K562 (cell line): ENCODE data around the gene SEPTIN8. TPM values are rescaled to one million over a fixed set of nuclear protein-coding genes. Genes with fewer than 3 reads are reported as not detected.
A peak's percentile ranks its signal among the peaks of the same experiment; 100 is the strongest.

Experiments used
- ATAC-seq: fragments of 200-7000 bp; cut with Tn5 transposase; 3 replicates; pipeline ENCODE4 v1.9.1; 2020; ENCODE audit warnings: moderate library complexity
- BruUV-seq: library from RNA; stranded (reverse); fragments of 400-500 nt; replicated peaks from 2 replicates; lab custom pipeline; 2021; lab: Mats Ljungman, UMichigan
- CTCF ChIA-PET: fragments of 300-600 bp; formaldehyde crosslinking; extraction: SDS; loops from one replicate; lab custom pipeline; 2021; ENCODE audit warnings: low intra/inter-chr PET ratio; lab: Yijun Ruan, JAX
- POLR2A ChIA-PET: fragments of 300-600, 350-650 bp; sonication (Branson Sonifier 250); formaldehyde crosslinking; extraction: SDS; loops from one replicate; lab custom pipeline; 2021; ENCODE audit warnings: antibody characterized with exemption, inconsistent platforms; lab: Yijun Ruan, JAX
- DNase-seq, 4 experiments: peaks; one replicate each; pipeline versions ENCODE4 v3.0.0 to v3.0.0-alpha.2; 2011 to 2018; ENCODE audit warnings: low spot score in 3 of 4, mixed read lengths in 3 of 4; ENCODE audit errors: extremely low read depth in 1 of 4
- FAIRE-seq: peaks from 2 replicates; lab custom pipeline; 2011; peaks lifted over from hg19 to GRCh38; lab: Jason Lieb, UNC
- H2AFZ ChIP-seq: 2 replicates; pipeline ENCODE4 v1.6.0; 2011; ENCODE audit warnings: low read depth, low read length, control low read depth, inconsistent platforms
- H3K27ac ChIP-seq: fragments of 200-600 bp; 3 replicates; pipeline ENCODE4 v1.8.0; 2011; ENCODE audit warnings: low read depth, mild to moderate bottlenecking, control low read depth, inconsistent platforms, low read length, moderate library complexity, mixed read lengths; ENCODE audit errors: extremely low read depth
- H3K27me3 ChIP-seq, 2 experiments: fragments of 300-600 bp in 1 of 2; 2 replicates in 1 of 2; 3 replicates in 1 of 2; pipeline versions ENCODE4 v1.6.0 to v1.8.0; 2011; ENCODE audit warnings: inconsistent platforms in 2 of 2, low read length in 2 of 2, mild to moderate bottlenecking in 1 of 2, mixed read lengths in 1 of 2, moderate library complexity in 1 of 2; ENCODE audit not compliant: control insufficient read depth in 2 of 2, insufficient read depth in 2 of 2
- H3K36me3 ChIP-seq: fragments of 300-600 bp; 3 replicates; pipeline ENCODE4 v1.8.0; 2011; ENCODE audit warnings: mild to moderate bottlenecking, low read length, inconsistent platforms; ENCODE audit not compliant: control insufficient read depth, insufficient read depth
- H3K4me1 ChIP-seq, 2 experiments: fragments of 200-600 bp in 1 of 2; replicated peaks in 1 of 2; 2 replicates in 1 of 2; 3 replicates in 1 of 2; pipeline versions ENCODE4 v1.5.1 to v1.8.0; 2011; ENCODE audit warnings: inconsistent platforms in 2 of 2, low read length in 2 of 2, mild to moderate bottlenecking in 1 of 2, mixed read lengths in 1 of 2, moderate library complexity in 1 of 2; ENCODE audit not compliant: control insufficient read depth in 2 of 2, insufficient read depth in 2 of 2
- H3K4me2 ChIP-seq: 2 replicates; pipeline ENCODE4 v1.6.1; 2011; ENCODE audit warnings: low read length, control low read depth, inconsistent platforms, mixed read lengths; ENCODE audit not compliant: insufficient read depth
- H3K4me3 ChIP-seq: fragments of 200-600 bp; sonication (generic), shearing (Covaris generic); 2 replicates; pipeline ENCODE4 v1.5.1; 2016; ENCODE audit warnings: control low read depth, inconsistent platforms
- H3K79me2 ChIP-seq: fragments of 200-600 bp; 3 replicates; pipeline ENCODE4 v1.8.0; 2011; ENCODE audit warnings: low read length, inconsistent platforms; ENCODE audit not compliant: control insufficient read depth, insufficient read depth
- H3K9ac ChIP-seq, 2 experiments: 2 replicates each; pipeline versions ENCODE4 v1.6.0 to v1.6.1; 2011; ENCODE audit warnings: low read depth in 2 of 2, low read length in 2 of 2, control low read depth in 1 of 2, inconsistent platforms in 1 of 2, mild to moderate bottlenecking in 1 of 2, mixed read lengths in 1 of 2; ENCODE audit not compliant: insufficient read depth in 1 of 2
- H3K9me1 ChIP-seq: one replicate; pipeline ENCODE4 v1.6.0; 2011; ENCODE audit warnings: inconsistent platforms, mild to moderate bottlenecking, low read length, moderate library complexity; ENCODE audit not compliant: control insufficient read depth, insufficient read depth
- H3K9me3 ChIP-seq: replicated peaks from 2 replicates; pipeline ENCODE4 v1.5.1; 2011; ENCODE audit warnings: low read depth, low read length, inconsistent platforms; ENCODE audit not compliant: control insufficient read depth, insufficient read depth
- H4K20me1 ChIP-seq: replicated peaks from 2 replicates; pipeline ENCODE4 v1.6.1; 2011; ENCODE audit warnings: low read length, inconsistent platforms, mixed read lengths; ENCODE audit not compliant: control insufficient read depth, insufficient read depth
- BCOR ChIP-seq: fragments of 450-650 bp; IDR thresholded peaks from 2 replicates; pipeline ENCODE4 v1.6.1; 2016
- BHLHE40 ChIP-seq: IDR thresholded peaks from 2 replicates; pipeline ENCODE4 v1.6.1; 2011; ENCODE audit warnings: low read length, improper control_type of control experiment
- C11orf30 ChIP-seq: fragments of 450-650 bp; IDR thresholded peaks from 2 replicates; pipeline ENCODE4 v1.6.1; 2016; ENCODE audit warnings: low read depth, mild to moderate bottlenecking
- CREBBP ChIP-seq: IDR thresholded peaks from one replicate; pipeline ENCODE4 v1.6.1; 2012; ENCODE audit warnings: low read depth, mild to moderate bottlenecking, control low read depth, inconsistent platforms, low read length
- MECOM ChIP-seq: fragments of 250-450 bp; sonication (Bioruptor Pico); IDR thresholded peaks from 2 replicates; pipeline ENCODE4 v1.8.0; 2022; ENCODE audit warnings: inconsistent platforms
- MEIS2 ChIP-seq: fragments of 450-650 bp; IDR thresholded peaks from 2 replicates; pipeline ENCODE4 v1.6.1; 2014; ENCODE audit warnings: mild to moderate bottlenecking; ENCODE audit not compliant: partially characterized antibody
- MIER1 ChIP-seq: fragments of 450-650 bp; IDR thresholded peaks from 2 replicates; pipeline ENCODE4 v1.6.1; 2016; ENCODE audit warnings: antibody characterized with exemption, mild to moderate bottlenecking, low read depth
- RBM25 ChIP-seq: fragments of 200-400 bp; formaldehyde crosslinking; IDR thresholded peaks from 2 replicates; pipeline ENCODE4 v1.6.1; 2018; ENCODE audit warnings: low read length, low read depth, moderate library complexity; ENCODE audit not compliant: severe bottlenecking
- SIN3B ChIP-seq: fragments of 450-650 bp; IDR thresholded peaks from 2 replicates; pipeline ENCODE4 v1.6.1; 2017; ENCODE audit warnings: low read depth, mild to moderate bottlenecking, moderate library complexity
- SMAD4 ChIP-seq: fragments of 250-450 bp; sonication (Bioruptor Pico); conservative IDR thresholded peaks from 2 replicates; pipeline ENCODE4 v1.8.0; 2021; ENCODE audit warnings: inconsistent platforms, mild to moderate bottlenecking, moderate library complexity
- SRSF7 ChIP-seq: fragments of 200-400 bp; formaldehyde crosslinking; optimal IDR thresholded peaks from 2 replicates; pipeline ENCODE3; 2017; ENCODE audit warnings: mild to moderate bottlenecking, low read depth, low read length
- TAF15 ChIP-seq: fragments of 200-400 bp; formaldehyde crosslinking; IDR thresholded peaks from 2 replicates; pipeline ENCODE4 v1.6.1; 2017; ENCODE audit warnings: mild to moderate bottlenecking, low read depth, low read length, moderate library complexity
- ZNF121 ChIP-seq: sonication (generic); formaldehyde crosslinking; conservative IDR thresholded peaks from 2 replicates; pipeline ENCODE4 v1.8.0; 2022; ENCODE audit warnings: missing genetic modification reagents
- ZNF75A ChIP-seq: fragments of 450-650 bp; formaldehyde crosslinking; IDR thresholded peaks from 2 replicates; pipeline ENCODE4 v1.4.0; 2020; ENCODE audit warnings: mild to moderate bottlenecking
- ZNF780A ChIP-seq: fragments of 250-450 bp; sonication (Bioruptor Pico); IDR thresholded peaks from 2 replicates; pipeline ENCODE4 v1.5.0; 2021; ENCODE audit warnings: mild to moderate bottlenecking
- WGBS: fragments of 100-300 bp; shearing (Covaris generic); methylation state at CpG from one replicate; pipeline ENCODE4 v1.1.6; 2016; ENCODE audit warnings: low coverage, mixed read lengths; ENCODE audit not compliant: insufficient coverage; ENCODE audit errors: missing lambda C conversion rate; 5-methylcytosine and 5-hydroxymethylcytosine counted together
- in situ Hi-C: fragments of 300-500 bp; cut with MboI; formaldehyde crosslinking; loops from 4 replicates; pipeline ENCODE4 v1.15.0; 2018; ENCODE audit warnings: inconsistent platforms, mixed read lengths
- intact Hi-C: fragments of 100-400 bp; cut with micrococcal nuclease; formaldehyde crosslinking; loops from 2 replicates; pipeline ENCODE4 v1.14.2; 2022
- polyA plus RNA-seq, 8 experiments: library from polyadenylated mRNA; depleted of rRNA in 4 of 8; stranded (reverse) in 5 of 8; unstranded in 3 of 8; fragments of >200 nt; fragmentation: Nextera tagmentation in 2 of 8; fragmentation: Illumina TruSeq in 1 of 8; extraction: Ambion mirVana in 2 of 8; extraction: Trizol in 1 of 8; gene quantifications; 2 replicates each; pipeline versions ENCODE4 v1.2.1 to v1.2.3, GENCODE V29; 2011 to 2014; ENCODE audit warnings: inconsistent platforms in 1 of 8, missing spikeins in 1 of 8
- total RNA-seq, 7 experiments: library from RNA; depleted of rRNA in 6 of 7; stranded (reverse); fragments of >200 nt in 6 of 7; fragmentation: Illumina TruSeq in 2 of 7; extraction: Trizol in 2 of 7; gene quantifications; 2 replicates each; pipeline versions ENCODE4 v1.2.1 to v1.2.3, GENCODE V29; 2011 to 2021; ENCODE audit warnings: low replicate concordance in 1 of 7
- TF ChIP-seq, protein P1 (sequence below): sonication (generic); formaldehyde crosslinking; IDR thresholded peaks from 2 replicates; pipeline ENCODE4 v1.8.1; 2023; ENCODE audit warnings: mild to moderate bottlenecking, missing genetic modification reagents
- TF ChIP-seq, protein P2 (sequence below): IDR thresholded peaks from 2 replicates; pipeline ENCODE4 v1.6.1; 2016; ENCODE audit warnings: missing genetic modification characterization, missing compliant biosample characterization
- TF ChIP-seq, protein P3 (sequence below): sonication (generic); formaldehyde crosslinking; IDR thresholded peaks from 2 replicates; pipeline ENCODE4 v1.4.0; 2020; ENCODE audit warnings: mild to moderate bottlenecking, missing genetic modification reagents
- TF ChIP-seq, protein P4 (sequence below): fragments of 450-650 bp; formaldehyde crosslinking; IDR thresholded peaks from 2 replicates; pipeline ENCODE4 v1.4.0; 2020; ENCODE audit warnings: mild to moderate bottlenecking

SEPTIN8 gene
- total and polyA plus RNA-seq, 9 of the 15 experiments (the other 6 are each of a cell fraction or from before 2014, with no cell fraction given), result 19.3 to 142 (median 101) TPM

DNA sequence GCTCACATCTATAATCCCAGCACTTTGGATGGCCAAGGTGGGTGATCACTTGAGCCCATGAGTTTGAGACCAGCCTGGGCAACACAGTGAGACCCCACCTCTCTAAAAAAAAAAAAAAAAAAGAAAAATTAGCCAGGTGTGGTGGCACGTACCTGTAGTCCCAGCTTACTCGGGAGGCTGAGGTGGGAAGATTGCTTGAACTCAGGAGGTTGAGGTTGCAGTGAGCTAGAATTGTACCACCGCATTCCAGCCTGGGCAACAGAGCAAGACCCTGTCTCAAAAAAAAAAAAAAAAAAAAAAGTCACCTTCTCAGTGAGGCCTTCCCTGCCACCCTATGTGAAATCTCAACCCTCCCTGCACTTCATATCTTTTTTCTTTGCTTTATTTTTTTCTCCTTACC, 14.0 kb upstream of the SEPTIN8 start:
- H3K27me3 ChIP-seq, result no peaks in the 10 kb centered on the region
- ChIA-PET CTCF (no interaction called here), POLR2A (interaction anchor here (0.8 to 1.5 kb wide), 3 partner anchors 10 to 26 kb away, joined by 3 to 5 read pairs (median 5); no protein-coding TSS in a partner anchor)
- H3K4me3 ChIP-seq, result no peak overlapping the region
- peaks cover 38 to 57% of the 10 kb centered on the region in 2 experiments for H3K4me1 ChIP-seq
- H3K9me3 ChIP-seq, result no peaks in the 10 kb centered on the region
- H3K79me2 ChIP-seq, result no peaks in the 10 kb centered on the region
- H4K20me1 ChIP-seq, result no peaks in the 10 kb centered on the region
- H3K27ac ChIP-seq, result no peak overlapping the region
- FAIRE-seq, result no peak
- in situ Hi-C loops (no loop called here), intact Hi-C loops (no loop called here)
- no peak for DNase-seq
- no peaks in the 10 kb centered on the region for H3K9me1 ChIP-seq
- H3K9ac ChIP-seq, result no peak overlapping the region
- H2AFZ ChIP-seq, result no peak overlapping the region
- H3K36me3 ChIP-seq, result no peaks in the 10 kb centered on the region
- ATAC-seq, result no peak
- WGBS, result 95% methylated on average over 3 of the region's 3 CpGs
- no peak overlapping the region for H3K4me2 ChIP-seq
- BruUV-seq, result no TSS peak
- TF ChIP-seq TAF15 (no peak), SIN3B (no peak), MEIS2 (no peak), ZNF121 (peak; percentile 98), SRSF7 (no peak), C11orf30 (no peak), ZNF75A (CRISPR knock-in tag) (no peak), MECOM (CRISPR knock-in tag) (no peak), BCOR (peak; percentile 48; the same call in 1 of the 2 replicates), MIER1 (no peak), RBM25 (peak; percentile 66), BHLHE40 (no peak), CREBBP (no peak), ZNF780A (CRISPR knock-in tag) (no peak), SMAD4 (no peak)
- TF ChIP-seq, protein P1, sequence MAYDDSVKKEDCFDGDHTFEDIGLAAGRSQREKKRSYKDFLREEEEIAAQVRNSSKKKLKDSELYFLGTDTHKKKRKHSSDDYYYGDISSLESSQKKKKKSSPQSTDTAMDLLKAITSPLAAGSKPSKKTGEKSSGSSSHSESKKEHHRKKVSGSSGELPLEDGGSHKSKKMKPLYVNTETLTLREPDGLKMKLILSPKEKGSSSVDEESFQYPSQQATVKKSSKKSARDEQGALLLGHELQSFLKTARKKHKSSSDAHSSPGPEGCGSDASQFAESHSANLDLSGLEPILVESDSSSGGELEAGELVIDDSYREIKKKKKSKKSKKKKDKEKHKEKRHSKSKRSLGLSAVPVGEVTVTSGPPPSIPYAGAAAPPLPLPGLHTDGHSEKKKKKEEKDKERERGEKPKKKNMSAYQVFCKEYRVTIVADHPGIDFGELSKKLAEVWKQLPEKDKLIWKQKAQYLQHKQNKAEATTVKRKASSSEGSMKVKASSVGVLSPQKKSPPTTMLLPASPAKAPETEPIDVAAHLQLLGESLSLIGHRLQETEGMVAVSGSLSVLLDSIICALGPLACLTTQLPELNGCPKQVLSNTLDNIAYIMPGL (CRISPR knock-in tag), result no peak
- TF ChIP-seq, protein P2, sequence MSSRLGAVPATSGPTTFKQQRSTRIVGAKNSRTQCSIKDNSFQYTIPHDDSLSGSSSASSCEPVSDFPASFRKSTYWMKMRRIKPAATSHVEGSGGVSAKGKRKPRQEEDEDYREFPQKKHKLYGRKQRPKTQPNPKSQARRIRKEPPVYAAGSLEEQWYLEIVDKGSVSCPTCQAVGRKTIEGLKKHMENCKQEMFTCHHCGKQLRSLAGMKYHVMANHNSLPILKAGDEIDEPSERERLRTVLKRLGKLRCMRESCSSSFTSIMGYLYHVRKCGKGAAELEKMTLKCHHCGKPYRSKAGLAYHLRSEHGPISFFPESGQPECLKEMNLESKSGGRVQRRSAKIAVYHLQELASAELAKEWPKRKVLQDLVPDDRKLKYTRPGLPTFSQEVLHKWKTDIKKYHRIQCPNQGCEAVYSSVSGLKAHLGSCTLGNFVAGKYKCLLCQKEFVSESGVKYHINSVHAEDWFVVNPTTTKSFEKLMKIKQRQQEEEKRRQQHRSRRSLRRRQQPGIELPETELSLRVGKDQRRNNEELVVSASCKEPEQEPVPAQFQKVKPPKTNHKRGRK (tag), result peak; percentile 74; the same call in 1 of the 2 replicates
- TF ChIP-seq, protein P3, sequence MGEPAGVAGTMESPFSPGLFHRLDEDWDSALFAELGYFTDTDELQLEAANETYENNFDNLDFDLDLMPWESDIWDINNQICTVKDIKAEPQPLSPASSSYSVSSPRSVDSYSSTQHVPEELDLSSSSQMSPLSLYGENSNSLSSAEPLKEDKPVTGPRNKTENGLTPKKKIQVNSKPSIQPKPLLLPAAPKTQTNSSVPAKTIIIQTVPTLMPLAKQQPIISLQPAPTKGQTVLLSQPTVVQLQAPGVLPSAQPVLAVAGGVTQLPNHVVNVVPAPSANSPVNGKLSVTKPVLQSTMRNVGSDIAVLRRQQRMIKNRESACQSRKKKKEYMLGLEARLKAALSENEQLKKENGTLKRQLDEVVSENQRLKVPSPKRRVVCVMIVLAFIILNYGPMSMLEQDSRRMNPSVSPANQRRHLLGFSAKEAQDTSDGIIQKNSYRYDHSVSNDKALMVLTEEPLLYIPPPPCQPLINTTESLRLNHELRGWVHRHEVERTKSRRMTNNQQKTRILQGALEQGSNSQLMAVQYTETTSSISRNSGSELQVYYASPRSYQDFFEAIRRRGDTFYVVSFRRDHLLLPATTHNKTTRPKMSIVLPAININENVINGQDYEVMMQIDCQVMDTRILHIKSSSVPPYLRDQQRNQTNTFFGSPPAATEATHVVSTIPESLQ (CRISPR knock-in tag), result no peak
- TF ChIP-seq, protein P4, sequence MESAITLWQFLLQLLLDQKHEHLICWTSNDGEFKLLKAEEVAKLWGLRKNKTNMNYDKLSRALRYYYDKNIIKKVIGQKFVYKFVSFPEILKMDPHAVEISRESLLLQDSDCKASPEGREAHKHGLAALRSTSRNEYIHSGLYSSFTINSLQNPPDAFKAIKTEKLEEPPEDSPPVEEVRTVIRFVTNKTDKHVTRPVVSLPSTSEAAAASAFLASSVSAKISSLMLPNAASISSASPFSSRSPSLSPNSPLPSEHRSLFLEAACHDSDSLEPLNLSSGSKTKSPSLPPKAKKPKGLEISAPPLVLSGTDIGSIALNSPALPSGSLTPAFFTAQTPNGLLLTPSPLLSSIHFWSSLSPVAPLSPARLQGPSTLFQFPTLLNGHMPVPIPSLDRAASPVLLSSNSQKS (CRISPR knock-in tag), result no peak
